Dendritic cell treated with granulocyte-macrophage colony-stimulating factor and Interleukin-4, amounts not matched to agents 40 ng/mL and 50 ng/mL, for 4 days (primary cell): ENCODE results near the gene S100A6.

Experiments used
- H3K27ac Mint-ChIP-seq: one replicate; pipeline ENCODE4 v1.8.0; 2022; ENCODE audit warnings: mild to moderate bottlenecking, mixed read lengths
- H3K27me3 Mint-ChIP-seq: one replicate; pipeline ENCODE4 v1.8.0; 2022; ENCODE audit warnings: mild to moderate bottlenecking, mixed read lengths
- H3K36me3 Mint-ChIP-seq: one replicate; pipeline ENCODE4 v1.8.0; 2022; ENCODE audit warnings: low read depth, mixed read lengths
- H3K4me1 Mint-ChIP-seq: one replicate; pipeline ENCODE4 v1.8.0; 2022; ENCODE audit warnings: low read depth, mixed read lengths
- H3K4me3 Mint-ChIP-seq: one replicate; pipeline ENCODE4 v1.8.0; 2022; ENCODE audit warnings: mild to moderate bottlenecking, moderate library complexity, mixed read lengths
- H3K9me3 Mint-ChIP-seq: one replicate; pipeline ENCODE4 v1.8.0; 2022; ENCODE audit warnings: mixed read lengths
- intact Hi-C: fragments of 100-400 bp; cut with micrococcal nuclease; formaldehyde crosslinking; loops from one replicate; pipeline ENCODE4 v1.15.0; 2022

The S100A6 gene

DNA sequence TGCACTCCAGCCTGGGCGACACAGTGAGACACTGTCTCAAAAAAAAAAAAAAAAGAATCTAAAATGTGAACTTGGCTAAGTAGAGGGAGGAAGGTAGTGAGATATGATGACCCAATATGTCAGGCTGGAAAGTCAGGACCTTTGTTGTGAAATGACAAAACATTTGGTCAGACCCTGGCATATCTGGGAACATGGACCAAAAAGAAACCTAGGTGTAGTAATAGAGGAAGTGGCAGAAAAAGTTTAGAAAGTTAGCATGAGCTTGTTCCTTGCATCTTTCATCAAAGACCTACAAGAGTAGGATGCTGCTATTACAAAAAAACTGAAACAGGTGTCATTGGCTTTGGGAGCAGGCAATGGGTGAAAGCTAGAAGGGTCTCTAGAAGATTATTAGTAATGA, 20.6 kb upstream of the S100A6 start:
- H3K36me3 Mint-ChIP-seq: no peaks in the 10 kb centered on the region
- no peak overlapping the region for H3K27ac Mint-ChIP-seq
- intact Hi-C loops: no loop called here
- H3K4me1 Mint-ChIP-seq: peaks cover 50% of the 10 kb centered on the region
- H3K9me3 Mint-ChIP-seq: no peaks in the 10 kb centered on the region
- no peak overlapping the region for H3K4me3 Mint-ChIP-seq
- no peaks in the 10 kb centered on the region for H3K27me3 Mint-ChIP-seq

DNA sequence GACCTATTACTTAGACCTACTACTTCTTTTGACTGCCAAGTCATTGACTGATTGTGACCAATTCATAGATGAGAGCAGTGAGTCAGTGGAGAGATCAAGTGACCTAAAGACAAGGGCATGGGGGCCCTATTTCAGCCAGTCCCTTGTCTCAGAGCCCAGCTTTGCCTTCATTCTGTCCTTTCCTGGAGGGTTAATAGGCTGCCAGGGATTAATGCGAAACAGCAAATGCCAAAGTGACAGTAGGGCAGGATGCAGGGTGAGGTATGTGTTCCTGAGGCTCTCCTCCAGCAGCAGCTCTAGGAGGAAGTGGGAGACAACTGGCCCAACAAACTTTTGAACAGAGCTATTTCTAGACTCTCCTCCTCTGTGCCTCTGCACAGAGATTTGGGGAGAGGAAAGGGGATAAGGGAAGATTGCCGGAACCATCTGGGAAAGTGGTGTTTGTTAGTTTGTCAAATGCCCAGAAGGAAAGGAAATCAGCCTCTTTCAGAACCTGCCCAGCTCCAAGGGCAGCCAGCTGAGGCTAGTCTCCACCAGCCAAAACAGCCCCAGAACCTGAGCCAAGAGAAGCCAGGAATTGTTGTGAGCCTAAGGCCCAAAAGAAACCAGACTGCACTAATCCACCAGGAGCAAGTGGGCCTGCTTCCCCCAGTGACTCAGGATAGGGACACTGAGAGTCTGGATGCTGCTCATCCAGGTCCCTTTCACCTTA, 18.2 kb upstream of the S100A6 start:
- H3K27me3 Mint-ChIP-seq: no peaks in the 10 kb centered on the region
- no peaks in the 10 kb centered on the region for H3K9me3 Mint-ChIP-seq
- peaks cover 72% of the 10 kb centered on the region for H3K4me1 Mint-ChIP-seq
- intact Hi-C loops: no loop called here
- H3K4me3 Mint-ChIP-seq: no peak overlapping the region
- H3K27ac Mint-ChIP-seq: peak overlapping the region; percentile 74
- no peaks in the 10 kb centered on the region for H3K36me3 Mint-ChIP-seq

DNA sequence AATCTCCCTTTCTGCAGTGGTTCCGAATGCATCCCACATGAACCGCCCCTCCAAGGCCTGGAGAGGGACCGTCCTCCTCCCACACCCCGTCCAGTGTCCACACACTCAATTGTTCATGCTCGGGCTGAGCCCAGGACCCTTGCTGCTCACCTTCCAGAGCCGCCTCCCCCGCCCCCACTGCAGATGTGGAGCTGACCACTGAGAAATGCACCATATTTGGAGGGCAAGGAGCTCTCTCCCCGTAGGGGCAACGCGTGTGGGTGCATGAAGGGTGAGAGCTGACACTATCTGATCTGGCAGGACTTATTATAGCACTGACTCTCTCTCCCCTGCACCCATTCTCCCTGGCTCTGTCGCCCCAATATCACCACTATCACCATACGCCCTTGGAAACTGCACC, 17.3 kb upstream of the S100A6 start:
- Mint-ChIP-seq H3K9me3 (no peaks in the 10 kb centered on the region), H3K27me3 (no peaks in the 10 kb centered on the region), H3K4me1 (peaks cover 81% of the 10 kb centered on the region), H3K4me3 (no peak overlapping the region), H3K36me3 (no peaks in the 10 kb centered on the region), H3K27ac (peak overlapping the region; percentile 74)
- intact Hi-C loops: no loop called here

DNA sequence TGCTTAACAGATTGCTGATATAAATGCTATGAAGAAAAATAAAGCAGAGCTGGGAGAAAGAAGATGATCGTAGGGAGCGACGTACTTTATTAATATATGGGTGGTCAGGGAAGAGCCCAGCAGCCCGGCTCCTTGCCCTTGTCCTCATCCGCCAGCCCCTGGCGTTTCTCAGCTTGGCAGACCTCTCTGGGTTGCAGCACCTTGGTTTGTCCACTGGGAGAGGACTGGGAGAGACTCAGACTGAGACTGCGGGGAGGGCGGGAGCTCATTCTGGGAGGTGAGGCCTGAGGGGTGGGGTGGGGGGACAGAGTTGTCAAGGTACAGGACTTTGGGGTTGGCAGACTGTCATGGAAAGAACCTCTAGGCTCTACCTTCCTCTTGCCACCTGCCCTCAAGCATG, 16.5 kb upstream of the S100A6 start:
- H3K27ac Mint-ChIP-seq: peak overlapping the region; percentile 94
- H3K9me3 Mint-ChIP-seq: no peaks in the 10 kb centered on the region
- H3K4me3 Mint-ChIP-seq: no peak overlapping the region
- intact Hi-C loops: no loop called here
- peaks cover 88% of the 10 kb centered on the region for H3K4me1 Mint-ChIP-seq
- no peaks in the 10 kb centered on the region for H3K36me3 Mint-ChIP-seq
- H3K27me3 Mint-ChIP-seq: no peaks in the 10 kb centered on the region

DNA sequence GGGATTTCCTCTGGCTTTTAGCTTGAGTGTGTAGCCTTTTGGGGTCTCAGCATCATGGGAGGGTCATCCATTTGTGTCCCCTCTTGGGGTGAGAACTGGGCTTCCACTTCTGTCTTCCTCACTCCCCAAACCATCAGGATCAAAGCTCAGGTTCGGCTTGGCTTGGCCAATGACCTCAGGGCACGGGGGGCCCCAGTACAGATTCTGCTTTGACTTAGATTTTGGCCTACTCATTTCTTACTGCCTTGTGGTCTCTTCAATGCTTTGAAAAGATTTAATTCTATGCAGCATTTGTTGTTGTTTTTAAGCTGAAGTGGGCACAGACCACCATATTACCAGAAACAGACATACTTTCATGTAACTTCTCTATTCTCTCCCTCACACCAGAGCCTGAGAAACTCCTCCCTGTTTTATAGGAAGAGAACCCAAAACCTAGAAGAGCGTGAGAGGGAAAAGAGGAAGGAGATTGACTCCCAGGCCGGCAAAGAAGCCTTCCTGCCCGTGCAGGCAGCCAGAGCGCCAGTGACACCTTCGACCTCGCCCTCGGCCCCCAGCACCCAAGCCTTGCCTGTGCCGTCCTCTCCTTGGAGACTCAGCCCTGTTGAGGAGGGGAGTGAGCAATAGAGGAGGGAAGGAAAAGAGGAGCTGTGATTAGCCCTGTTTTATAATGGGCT, 15.2 kb upstream of the S100A6 start:
- Mint-ChIP-seq H3K36me3 (peaks cover 1% of the 10 kb centered on the region), H3K27ac (peak overlapping the region; percentile 94)

DNA sequence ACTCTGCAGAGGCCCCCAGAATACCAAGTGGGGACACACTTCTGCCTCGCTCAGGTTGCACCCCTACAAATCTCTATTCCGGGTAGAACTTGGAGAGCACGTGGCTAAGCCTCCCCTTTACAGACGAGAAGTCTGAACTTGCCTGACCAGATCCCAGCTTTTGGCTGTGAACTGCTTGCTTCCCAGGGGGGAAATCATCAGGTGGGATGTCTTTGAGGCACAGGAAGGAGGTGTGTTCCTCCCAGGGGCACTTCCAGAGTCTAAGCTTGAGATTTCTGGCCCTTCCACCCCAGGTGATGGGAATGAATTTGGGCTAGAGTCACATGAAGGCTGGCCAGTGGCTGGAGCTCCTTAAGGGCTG, 14.6 kb upstream of the S100A6 start:
- Mint-ChIP-seq H3K4me1 (peaks cover 94% of the 10 kb centered on the region), H3K4me3 (peak overlapping the region; percentile 30), H3K36me3 (peaks cover 7% of the 10 kb centered on the region), H3K9me3 (no peaks in the 10 kb centered on the region), H3K27me3 (no peaks in the 10 kb centered on the region), H3K27ac (peak overlapping the region; percentile 94)
- intact Hi-C loops: loop anchor here (2.0 kb wide), 1 partner anchor 16 kb away; no protein-coding TSS in a partner anchor

More for the DNA sequence above, 15.2 kb upstream of the S100A6 start:
- intact Hi-C loops: loop anchor here (2.0 kb wide), 1 partner anchor 16 kb away; no protein-coding TSS in a partner anchor
- H3K4me3 Mint-ChIP-seq: peak overlapping the region; percentile 7
- peaks cover 89% of the 10 kb centered on the region for H3K4me1 Mint-ChIP-seq
- H3K27me3 Mint-ChIP-seq: no peaks in the 10 kb centered on the region
- no peaks in the 10 kb centered on the region for H3K9me3 Mint-ChIP-seq

DNA sequence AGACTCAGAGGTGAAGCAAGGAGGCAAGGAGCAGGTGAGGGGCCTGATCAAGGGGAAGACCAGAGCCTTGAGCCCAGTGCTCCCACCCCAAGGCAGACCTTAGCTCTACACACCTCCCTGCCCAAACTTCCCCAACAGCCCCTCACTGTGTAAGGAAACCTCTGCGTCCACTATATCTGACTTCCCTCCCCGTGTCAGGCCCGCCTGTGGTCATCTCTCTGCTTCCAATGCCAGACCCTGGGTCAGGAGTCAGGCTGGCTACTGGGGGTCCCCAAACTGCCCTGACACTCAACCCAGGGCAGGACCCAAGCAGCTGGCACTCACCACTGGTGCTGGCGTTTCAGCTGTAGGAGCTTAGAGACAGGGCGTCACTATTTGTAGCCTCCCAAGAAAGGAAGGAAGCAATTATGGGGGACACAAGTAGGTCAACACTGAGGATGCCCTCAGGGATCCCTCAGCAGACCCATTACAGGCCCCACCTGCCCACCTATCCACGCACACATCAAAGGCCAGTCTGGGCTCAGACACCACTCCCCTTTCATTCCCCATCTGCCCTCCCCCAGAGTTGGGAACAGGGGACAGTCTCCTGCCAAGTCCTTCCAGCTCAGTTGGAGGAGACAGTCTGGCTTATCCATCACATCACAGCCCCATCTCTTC, 14.1 kb upstream of the S100A6 start:
- no peaks in the 10 kb centered on the region for H3K9me3 Mint-ChIP-seq
- H3K4me3 Mint-ChIP-seq: peak overlapping the region; percentile 30
- intact Hi-C loops: loop anchor here (2.0 kb wide), 1 partner anchor 17 kb away; no protein-coding TSS in a partner anchor
- H3K27ac Mint-ChIP-seq: peak overlapping the region; percentile 94
- peaks cover 96% of the 10 kb centered on the region for H3K4me1 Mint-ChIP-seq
- H3K36me3 Mint-ChIP-seq: peaks cover 12% of the 10 kb centered on the region
- no peaks in the 10 kb centered on the region for H3K27me3 Mint-ChIP-seq

DNA sequence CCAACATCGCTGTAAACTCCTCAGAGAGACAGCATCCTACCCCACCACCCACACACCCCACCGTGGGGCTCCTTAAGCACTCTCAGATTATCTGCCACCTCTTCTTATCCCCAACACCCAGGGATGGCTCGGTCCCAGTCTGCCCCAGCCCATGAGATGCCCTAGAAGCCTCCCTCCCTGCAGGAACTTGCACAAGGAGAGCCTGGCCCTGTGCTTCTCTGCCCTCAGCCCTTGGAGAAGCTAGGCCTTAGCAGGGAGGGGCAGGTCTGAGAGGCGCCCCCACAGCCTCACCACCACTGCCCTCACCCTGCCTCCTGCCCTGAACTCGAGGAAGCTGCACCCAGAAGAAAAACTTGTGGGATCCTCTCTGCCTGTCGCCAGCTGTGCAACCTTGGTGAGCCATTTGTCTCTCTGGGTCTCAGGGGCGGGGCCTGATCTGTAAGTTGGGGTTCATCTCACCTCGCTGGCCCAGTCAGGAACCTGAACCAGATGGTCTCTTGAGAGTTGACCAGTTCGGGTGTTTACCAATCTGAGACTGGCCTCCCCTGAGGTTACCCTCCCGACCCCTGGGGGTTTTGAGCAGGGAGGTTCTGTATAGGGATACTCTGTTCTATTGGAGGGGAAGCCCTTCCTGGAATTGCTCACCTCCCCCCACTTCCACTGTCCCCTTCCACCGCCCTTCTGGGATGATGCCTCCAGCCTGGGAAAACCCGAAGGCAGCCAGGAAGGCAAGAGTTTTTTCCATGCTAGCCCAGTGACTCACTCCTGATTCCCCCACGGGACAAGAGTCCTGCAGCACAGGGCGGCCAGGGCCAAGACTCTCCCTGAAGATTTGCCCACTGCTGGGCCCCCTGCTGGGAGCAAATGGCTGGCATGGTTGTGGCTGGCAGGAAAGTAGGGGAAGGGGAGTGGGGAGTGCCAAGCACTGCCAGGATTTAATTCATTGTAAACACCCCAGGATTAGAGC, 13.2 kb upstream of the S100A6 start, which contains the start of gene S100A3:
TSS of gene S100A3 (minus strand) at position 537 of the 967 bp plus-strand sequence. CDS start 773 bp downstream, outside the sequence.
- H3K27me3 Mint-ChIP-seq: no peaks in the 10 kb centered on the region
- no peaks in the 10 kb centered on the region for H3K9me3 Mint-ChIP-seq
- peaks cover 21% of the 10 kb centered on the region for H3K36me3 Mint-ChIP-seq
- peaks cover 96% of the 10 kb centered on the region for H3K4me1 Mint-ChIP-seq
- H3K27ac Mint-ChIP-seq: peak within 1 kb of the TSS; percentile 94
- H3K4me3 Mint-ChIP-seq: no peak within 1 kb of the TSS
- intact Hi-C loops: no loop called here

DNA sequence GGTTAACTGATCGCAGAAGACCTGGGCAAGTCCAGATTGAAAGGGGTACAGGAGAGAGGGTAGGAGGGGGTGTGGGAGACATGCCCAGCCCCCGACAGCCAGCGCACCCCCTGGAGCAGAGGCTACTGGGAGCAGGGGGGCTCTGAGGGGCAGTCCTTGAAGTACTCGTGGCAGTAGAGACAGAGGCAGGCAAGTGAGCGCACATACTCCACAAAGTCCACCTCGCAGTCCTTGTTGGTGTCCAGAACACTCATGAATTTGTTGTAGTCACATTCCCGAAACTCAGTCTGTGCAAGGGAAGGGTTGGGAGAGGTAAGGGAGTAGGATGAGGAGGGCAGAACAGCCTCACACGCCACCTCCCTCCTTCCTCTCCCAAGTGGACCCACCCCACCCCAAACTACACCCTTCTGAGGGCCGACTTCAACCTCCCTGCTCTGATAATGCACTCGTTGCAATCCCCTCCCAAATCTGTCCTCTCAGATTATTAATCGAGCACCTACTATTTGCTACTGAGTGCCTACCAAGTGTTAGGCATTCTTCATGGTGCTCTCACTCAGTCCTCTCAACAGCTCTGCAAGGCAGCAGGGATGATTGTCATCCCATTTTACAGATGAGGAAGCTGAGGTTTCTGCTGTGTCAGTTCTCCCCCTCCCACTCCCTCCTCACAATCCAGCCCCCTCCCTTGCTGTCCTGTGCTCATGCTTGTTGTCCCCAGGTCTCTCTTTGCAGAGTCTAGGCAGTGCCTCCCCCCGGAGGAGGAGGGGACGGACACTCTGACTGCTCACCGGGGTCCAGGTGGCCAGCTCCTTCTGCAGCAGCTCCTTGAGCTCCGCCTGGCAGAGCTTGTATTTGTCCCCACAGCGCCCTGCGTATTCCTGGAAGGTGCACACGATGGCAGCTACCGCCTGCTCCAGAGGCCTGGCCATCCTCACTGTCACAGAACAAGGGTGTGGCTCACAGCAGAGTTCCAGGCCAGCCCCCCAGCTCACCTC, 12.1 kb upstream of the S100A6 start:
- Mint-ChIP-seq H3K36me3 (peaks cover 32% of the 10 kb centered on the region), H3K9me3 (no peaks in the 10 kb centered on the region), H3K4me1 (peaks cover 96% of the 10 kb centered on the region), H3K4me3 (no peak overlapping the region), H3K27me3 (no peaks in the 10 kb centered on the region), H3K27ac (peak overlapping the region; percentile 94)
- intact Hi-C loops: no loop called here

DNA sequence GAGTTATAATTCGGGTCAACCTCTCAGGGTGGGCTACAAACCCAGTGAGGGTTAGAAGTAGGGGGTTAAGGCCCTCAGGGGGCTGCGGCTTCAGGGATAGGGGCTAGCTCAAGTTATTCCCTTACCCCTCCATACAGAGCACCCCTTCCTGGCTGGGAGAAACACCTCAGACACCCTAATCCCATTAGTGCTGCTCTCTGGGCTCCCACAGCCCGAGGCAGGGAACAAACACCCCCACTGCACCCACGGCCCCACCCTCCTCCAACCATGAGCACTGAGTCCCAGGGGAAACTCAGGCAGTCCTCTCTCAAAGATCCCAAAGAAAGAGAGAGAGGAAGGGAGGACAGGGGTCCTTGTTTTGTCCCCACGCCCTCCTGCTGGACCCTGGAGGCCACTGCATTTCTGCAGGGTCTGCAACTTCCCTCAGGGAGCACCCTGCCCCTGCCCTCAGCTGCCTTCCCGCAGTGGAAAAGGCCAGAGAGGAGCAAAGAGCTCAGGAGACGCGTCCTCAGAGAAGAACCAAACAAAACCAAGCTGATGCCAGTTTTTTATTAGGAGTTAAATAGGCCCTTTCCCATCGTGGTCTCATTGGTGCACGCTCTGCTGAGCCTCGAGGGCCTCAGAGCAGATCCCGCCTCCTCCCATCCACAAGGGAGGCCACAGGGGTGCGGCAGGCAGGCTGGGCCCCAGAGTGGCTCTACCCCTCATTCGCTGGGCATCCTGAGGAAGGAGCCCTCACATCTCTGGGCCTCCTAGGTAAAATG, 11.2 kb upstream of the S100A6 start:
- Mint-ChIP-seq H3K4me3 (peak overlapping the region; percentile 97), H3K27ac (peak overlapping the region; percentile 94), H3K36me3 (peaks cover 37% of the 10 kb centered on the region), H3K4me1 (peaks cover 97% of the 10 kb centered on the region), H3K9me3 (no peaks in the 10 kb centered on the region), H3K27me3 (no peaks in the 10 kb centered on the region)
- intact Hi-C loops: no loop called here

DNA sequence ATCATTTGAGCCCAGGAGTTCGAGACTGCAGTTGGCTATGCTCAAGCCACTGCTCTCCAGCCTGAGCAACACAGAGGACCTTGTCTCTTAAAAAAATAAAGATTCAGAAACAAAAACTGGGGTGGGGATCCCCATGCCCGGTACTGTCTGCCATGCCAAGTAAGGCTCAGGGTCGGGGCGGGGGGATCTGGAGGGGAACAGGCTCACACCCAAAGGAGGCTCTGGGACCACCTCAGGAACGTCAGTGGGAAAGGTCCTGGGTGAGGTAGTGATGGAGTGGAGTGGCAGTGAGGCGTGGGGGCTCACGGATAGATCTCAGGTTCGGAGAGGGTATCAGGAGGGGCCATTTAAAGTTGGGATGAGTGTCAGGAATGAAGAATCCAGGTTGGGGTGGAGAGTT, 10.6 kb upstream of the S100A6 start:
- Mint-ChIP-seq H3K9me3 (no peaks in the 10 kb centered on the region), H3K27ac (peak overlapping the region; percentile 94), H3K36me3 (peaks cover 37% of the 10 kb centered on the region), H3K4me1 (peaks cover 99% of the 10 kb centered on the region), H3K27me3 (no peaks in the 10 kb centered on the region), H3K4me3 (peak overlapping the region; percentile 97)
- intact Hi-C loops: no loop called here
